K562 (cell line): ENCODE results near the gene SERPINH1. TPM values are rescaled to one million over a fixed set of nuclear protein-coding genes. Genes with fewer than 3 reads are reported as not detected.
A peak's percentile ranks its signal among the peaks of the same experiment; 100 is the strongest.

Experiments used
- BRCA1 ChIP-seq, 2 experiments: fragments of 450-650 bp in 1 of 2; sonication (generic) in 1 of 2; formaldehyde crosslinking in 1 of 2; IDR thresholded peaks; 2 replicates each; pipeline versions ENCODE4 v1.5.0 to v1.6.1; 2017 to 2020; ENCODE audit warnings: mild to moderate bottlenecking in 1 of 2, missing genetic modification reagents in 1 of 2
- BRF2 ChIP-seq: IDR thresholded peaks from 3 replicates; pipeline ENCODE4 v1.6.1; 2011; ENCODE audit warnings: borderline replicate concordance, mild to moderate bottlenecking; ENCODE audit not compliant: insufficient read length, insufficient read depth
- FOXJ3 ChIP-seq: sonication (generic); formaldehyde crosslinking; IDR thresholded peaks from 2 replicates; pipeline ENCODE4 v1.4.0; 2020; ENCODE audit warnings: mild to moderate bottlenecking, missing genetic modification reagents
- GABPB1 ChIP-seq: sonication (generic); formaldehyde crosslinking; IDR thresholded peaks from 2 replicates; pipeline ENCODE4 v1.8.0; 2022; ENCODE audit warnings: mild to moderate bottlenecking, missing genetic modification reagents
- HNRNPUL1 ChIP-seq: fragments of 200-400 bp; formaldehyde crosslinking; IDR thresholded peaks from 2 replicates; pipeline ENCODE4 v1.6.1; 2017; ENCODE audit warnings: low read length
- NFIC ChIP-seq: fragments of 450-650 bp; IDR thresholded peaks from 2 replicates; pipeline ENCODE4 v1.6.1; 2017; ENCODE audit warnings: mild to moderate bottlenecking, inconsistent platforms
- RBM22 ChIP-seq: fragments of 200-400 bp; formaldehyde crosslinking; IDR thresholded peaks from 2 replicates; pipeline ENCODE4 v1.6.1; 2018; ENCODE audit warnings: low read length, low read depth; ENCODE audit not compliant: poor library complexity, severe bottlenecking
- SNIP1 ChIP-seq: fragments of 450-650 bp; IDR thresholded peaks from 2 replicates; pipeline ENCODE4 v1.7.1; 2017; ENCODE audit warnings: low read depth, mild to moderate bottlenecking
- STAT5A ChIP-seq: IDR thresholded peaks from 2 replicates; pipeline ENCODE4 v1.6.1; 2012; ENCODE audit warnings: low read length, inconsistent platforms, borderline replicate concordance
- STAT6 ChIP-seq: sonication (generic); formaldehyde crosslinking; IDR thresholded peaks from 2 replicates; pipeline ENCODE4 v1.8.1; 2023; ENCODE audit warnings: mild to moderate bottlenecking, missing genetic modification reagents
- TBP ChIP-seq: optimal IDR thresholded peaks from 2 replicates; pipeline ENCODE3; 2011; ENCODE audit warnings: low read depth, low read length, improper control_type of control experiment
- polyA plus RNA-seq, 8 experiments: library from polyadenylated mRNA; depleted of rRNA in 4 of 8; stranded (reverse) in 5 of 8; unstranded in 3 of 8; fragments of >200 nt; fragmentation: Nextera tagmentation in 2 of 8; fragmentation: Illumina TruSeq in 1 of 8; extraction: Ambion mirVana in 2 of 8; extraction: Trizol in 1 of 8; gene quantifications; 2 replicates each; pipeline versions ENCODE4 v1.2.1 to v1.2.3, GENCODE V29; 2011 to 2014; ENCODE audit warnings: inconsistent platforms in 1 of 8, missing spikeins in 1 of 8
- total RNA-seq, 7 experiments: library from RNA; depleted of rRNA in 6 of 7; stranded (reverse); fragments of >200 nt in 6 of 7; fragmentation: Illumina TruSeq in 2 of 7; extraction: Trizol in 2 of 7; gene quantifications; 2 replicates each; pipeline versions ENCODE4 v1.2.1 to v1.2.3, GENCODE V29; 2011 to 2021; ENCODE audit warnings: low replicate concordance in 1 of 7
- TF ChIP-seq, protein P1 (sequence below): IDR thresholded peaks from 2 replicates; pipeline ENCODE4 v1.6.1; 2012; ENCODE audit warnings: low read depth, low read length, improper control_type of control experiment, borderline replicate concordance
- TF ChIP-seq, protein P2 (sequence below): sonication (generic); formaldehyde crosslinking; IDR thresholded peaks from 2 replicates; pipeline ENCODE4 v1.8.0; 2022; ENCODE audit warnings: mild to moderate bottlenecking, missing genetic modification reagents
- TF ChIP-seq, protein P3 (sequence below): sonication (generic); formaldehyde crosslinking; IDR thresholded peaks from 2 replicates; pipeline ENCODE4 v1.8.0; 2022; ENCODE audit warnings: mild to moderate bottlenecking, missing genetic modification reagents
- TF ChIP-seq, protein P4 (sequence below): fragments of 250-450 bp; sonication (Bioruptor Pico); IDR thresholded peaks from 2 replicates; pipeline ENCODE4 v1.6.1; 2021; ENCODE audit warnings: mild to moderate bottlenecking

SERPINH1 gene
- total and polyA plus RNA-seq, 9 of the 15 experiments (the other 6 are each of a cell fraction or from before 2014, with no cell fraction given) = 2.8 to 106 (median 67.9) TPM

GRCh38 chr11:75534259-75535069 lies 27.6 kb upstream of the SERPINH1 start (continued):
- TF ChIP-seq STAT6 = no peak; the same call in 1 of the 2 replicates
- no peak for TF ChIP-seq FOXJ3
- TF ChIP-seq BRCA1 (IDR thresholded peaks at IDR 0.05) = no peak
- no peak for TF ChIP-seq BRCA1 (CRISPR knock-in tag; IDR thresholded peaks at IDR 0.05)
- no peak for TF ChIP-seq SNIP1
- TF ChIP-seq, protein P1, sequence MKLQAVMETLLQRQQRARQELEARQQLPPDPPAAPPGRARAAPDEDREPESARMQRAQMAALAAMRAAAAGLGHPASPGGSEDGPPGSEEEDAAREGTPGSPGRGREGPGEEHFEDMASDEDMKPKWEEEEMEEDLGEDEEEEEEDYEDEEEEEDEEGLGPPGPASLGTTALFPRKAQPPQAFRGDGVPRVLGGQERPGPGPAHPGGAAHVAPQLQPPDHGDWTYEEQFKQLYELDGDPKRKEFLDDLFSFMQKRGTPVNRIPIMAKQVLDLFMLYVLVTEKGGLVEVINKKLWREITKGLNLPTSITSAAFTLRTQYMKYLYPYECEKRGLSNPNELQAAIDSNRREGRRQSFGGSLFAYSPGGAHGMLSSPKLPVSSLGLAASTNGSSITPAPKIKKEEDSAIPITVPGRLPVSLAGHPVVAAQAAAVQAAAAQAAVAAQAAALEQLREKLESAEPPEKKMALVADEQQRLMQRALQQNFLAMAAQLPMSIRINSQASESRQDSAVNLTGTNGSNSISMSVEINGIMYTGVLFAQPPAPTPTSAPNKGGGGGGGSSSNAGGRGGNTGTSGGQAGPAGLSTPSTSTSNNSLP = 0 out of 2 replicates have a peak, but pooled peaks have one; percentile 50
- TF ChIP-seq, protein P2, sequence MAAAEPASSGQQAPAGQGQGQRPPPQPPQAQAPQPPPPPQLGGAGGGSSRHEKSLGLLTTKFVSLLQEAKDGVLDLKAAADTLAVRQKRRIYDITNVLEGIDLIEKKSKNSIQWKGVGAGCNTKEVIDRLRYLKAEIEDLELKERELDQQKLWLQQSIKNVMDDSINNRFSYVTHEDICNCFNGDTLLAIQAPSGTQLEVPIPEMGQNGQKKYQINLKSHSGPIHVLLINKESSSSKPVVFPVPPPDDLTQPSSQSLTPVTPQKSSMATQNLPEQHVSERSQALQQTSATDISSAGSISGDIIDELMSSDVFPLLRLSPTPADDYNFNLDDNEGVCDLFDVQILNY = no peak
- TF ChIP-seq TBP = peak; percentile 81
- no peak; the same call in 1 of the 2 replicates for TF ChIP-seq GABPB1 (CRISPR knock-in tag)
- no peak for TF ChIP-seq RBM22
- TF ChIP-seq, protein P3, sequence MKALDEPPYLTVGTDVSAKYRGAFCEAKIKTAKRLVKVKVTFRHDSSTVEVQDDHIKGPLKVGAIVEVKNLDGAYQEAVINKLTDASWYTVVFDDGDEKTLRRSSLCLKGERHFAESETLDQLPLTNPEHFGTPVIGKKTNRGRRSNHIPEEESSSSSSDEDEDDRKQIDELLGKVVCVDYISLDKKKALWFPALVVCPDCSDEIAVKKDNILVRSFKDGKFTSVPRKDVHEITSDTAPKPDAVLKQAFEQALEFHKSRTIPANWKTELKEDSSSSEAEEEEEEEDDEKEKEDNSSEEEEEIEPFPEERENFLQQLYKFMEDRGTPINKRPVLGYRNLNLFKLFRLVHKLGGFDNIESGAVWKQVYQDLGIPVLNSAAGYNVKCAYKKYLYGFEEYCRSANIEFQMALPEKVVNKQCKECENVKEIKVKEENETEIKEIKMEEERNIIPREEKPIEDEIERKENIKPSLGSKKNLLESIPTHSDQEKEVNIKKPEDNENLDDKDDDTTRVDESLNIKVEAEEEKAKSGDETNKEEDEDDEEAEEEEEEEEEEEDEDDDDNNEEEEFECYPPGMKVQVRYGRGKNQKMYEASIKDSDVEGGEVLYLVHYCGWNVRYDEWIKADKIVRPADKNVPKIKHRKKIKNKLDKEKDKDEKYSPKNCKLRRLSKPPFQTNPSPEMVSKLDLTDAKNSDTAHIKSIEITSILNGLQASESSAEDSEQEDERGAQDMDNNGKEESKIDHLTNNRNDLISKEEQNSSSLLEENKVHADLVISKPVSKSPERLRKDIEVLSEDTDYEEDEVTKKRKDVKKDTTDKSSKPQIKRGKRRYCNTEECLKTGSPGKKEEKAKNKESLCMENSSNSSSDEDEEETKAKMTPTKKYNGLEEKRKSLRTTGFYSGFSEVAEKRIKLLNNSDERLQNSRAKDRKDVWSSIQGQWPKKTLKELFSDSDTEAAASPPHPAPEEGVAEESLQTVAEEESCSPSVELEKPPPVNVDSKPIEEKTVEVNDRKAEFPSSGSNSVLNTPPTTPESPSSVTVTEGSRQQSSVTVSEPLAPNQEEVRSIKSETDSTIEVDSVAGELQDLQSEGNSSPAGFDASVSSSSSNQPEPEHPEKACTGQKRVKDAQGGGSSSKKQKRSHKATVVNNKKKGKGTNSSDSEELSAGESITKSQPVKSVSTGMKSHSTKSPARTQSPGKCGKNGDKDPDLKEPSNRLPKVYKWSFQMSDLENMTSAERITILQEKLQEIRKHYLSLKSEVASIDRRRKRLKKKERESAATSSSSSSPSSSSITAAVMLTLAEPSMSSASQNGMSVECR = no peak
- TF ChIP-seq HNRNPUL1 = no peak
- no peak for TF ChIP-seq BRF2
- TF ChIP-seq, protein P4, sequence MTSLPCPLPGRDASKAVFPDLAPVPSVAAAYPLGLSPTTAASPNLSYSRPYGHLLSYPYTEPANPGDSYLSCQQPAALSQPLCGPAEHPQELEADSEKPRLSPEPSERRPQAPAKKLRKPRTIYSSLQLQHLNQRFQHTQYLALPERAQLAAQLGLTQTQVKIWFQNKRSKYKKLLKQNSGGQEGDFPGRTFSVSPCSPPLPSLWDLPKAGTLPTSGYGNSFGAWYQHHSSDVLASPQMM (CRISPR knock-in tag) = no peak
- TF ChIP-seq STAT5A = peak; percentile 89
- TF ChIP-seq NFIC = peak; percentile 84
